IMR-90 (cell line): ENCODE results near the gene TAOK1. TPM values are rescaled to one million over a fixed set of nuclear protein-coding genes. Genes with fewer than 3 reads are reported as not detected.

Experiments
- ATAC-seq: fragments of 200-7000 bp; cut with Tn5 transposase; 2 replicates; pipeline ENCODE4 v1.9.1; 2020; ENCODE audit warnings: low read depth, mild to moderate bottlenecking, moderate library complexity
- BruUV-seq: library from RNA; stranded (reverse); fragments of 400-500 nt; replicated peaks from 2 replicates; lab custom pipeline; 2021; lab: Mats Ljungman, UMichigan
- CTCF ChIA-PET: fragments of 300-600 bp; formaldehyde crosslinking; extraction: SDS; loops from one replicate; lab custom pipeline; 2021; ENCODE audit warnings: antibody characterized with exemption; lab: Yijun Ruan, JAX
- POLR2A ChIA-PET: fragments of 300-600 bp; sonication (Branson Sonifier 250); formaldehyde crosslinking; loops from one replicate; lab custom pipeline; 2022; ENCODE audit warnings: antibody characterized with exemption; ENCODE audit not compliant: unreplicated experiment; lab: Charles Lee
- DNase-seq: peaks from one replicate; pipeline ENCODE4 v3.0.0; 2013
- H2AFZ ChIP-seq: replicated peaks from 2 replicates; pipeline ENCODE3; 2013; ENCODE audit warnings: low read length, mild to moderate bottlenecking; ENCODE audit not compliant: poor library complexity
- H2AK5ac ChIP-seq: 2 replicates; pipeline ENCODE4 v1.6.1; 2013; ENCODE audit warnings: low read depth, low read length, inconsistent platforms
- H2AK9ac ChIP-seq: replicated peaks from 2 replicates; pipeline ENCODE3; 2013; ENCODE audit warnings: mild to moderate bottlenecking, low read depth, low read length, moderate library complexity; ENCODE audit not compliant: poor library complexity
- H2BK120ac ChIP-seq: 2 replicates; pipeline ENCODE4 v1.6.1; 2013; ENCODE audit warnings: low read depth, low read length, inconsistent platforms
- H2BK15ac ChIP-seq: 3 replicates; pipeline ENCODE4 v1.6.1; 2013; ENCODE audit warnings: low read depth, low read length, inconsistent platforms
- H2BK20ac ChIP-seq: 2 replicates; pipeline ENCODE4 v1.6.1; 2013; ENCODE audit warnings: low read depth, mild to moderate bottlenecking, inconsistent platforms, low read length, moderate library complexity
- H2BK5ac ChIP-seq: 2 replicates; pipeline ENCODE4 v1.6.1; 2013; ENCODE audit warnings: mild to moderate bottlenecking, low read depth, low read length, inconsistent platforms; ENCODE audit not compliant: poor library complexity, severe bottlenecking
- H3K14ac ChIP-seq: replicated peaks from 2 replicates; pipeline ENCODE4 v1.6.1; 2013; ENCODE audit warnings: low read depth, low read length, inconsistent platforms
- H3K18ac ChIP-seq: 2 replicates; pipeline ENCODE4 v1.6.1; 2013; ENCODE audit warnings: low read depth, low read length, control low read depth
- H3K23ac ChIP-seq: 2 replicates; pipeline ENCODE4 v1.6.1; 2013; ENCODE audit warnings: low read depth, low read length, inconsistent platforms
- H3K27ac ChIP-seq: 2 replicates; pipeline ENCODE4 v1.5.1; 2013; ENCODE audit warnings: mild to moderate bottlenecking, control low read depth, low read length; ENCODE audit not compliant: insufficient read depth
- H3K27me3 ChIP-seq: 2 replicates; pipeline ENCODE4 v1.6.1; 2013; ENCODE audit warnings: low read length; ENCODE audit not compliant: control insufficient read depth, insufficient read depth
- H3K36me3 ChIP-seq: 2 replicates; pipeline ENCODE4 v1.6.1; 2013; ENCODE audit warnings: low read length, mixed read lengths; ENCODE audit not compliant: control insufficient read depth, insufficient read depth
- H3K4ac ChIP-seq: 2 replicates; pipeline ENCODE4 v1.6.1; 2013; ENCODE audit warnings: low read depth, low read length, inconsistent platforms
- H3K4me1 ChIP-seq: 2 replicates; pipeline ENCODE4 v1.6.1; 2013; ENCODE audit warnings: low read length, mixed read lengths; ENCODE audit not compliant: control insufficient read depth, insufficient read depth
- H3K4me2 ChIP-seq: 2 replicates; pipeline ENCODE4 v1.6.1; 2013; ENCODE audit warnings: low read depth, mild to moderate bottlenecking, control low read depth, low read length, moderate library complexity
- H3K4me3 ChIP-seq: 2 replicates; pipeline ENCODE4 v1.5.1; 2013; ENCODE audit warnings: low read depth, mild to moderate bottlenecking, control low read depth, low read length, moderate library complexity; ENCODE audit not compliant: insufficient read depth
- H3K56ac ChIP-seq: 2 replicates; pipeline ENCODE4 v1.6.1; 2013; ENCODE audit warnings: low read length, inconsistent platforms; ENCODE audit not compliant: insufficient read depth; ENCODE audit errors: extremely low read depth
- H3K79me1 ChIP-seq, 2 experiments: 2 replicates each; pipeline ENCODE4 v1.6.1; 2013; ENCODE audit warnings: low read length in 2 of 2, inconsistent platforms in 1 of 2, low read depth in 1 of 2
- H3K9ac ChIP-seq: 2 replicates; pipeline ENCODE4 v1.6.1; 2013; ENCODE audit warnings: low read depth, low read length, control low read depth
- H3K9me1 ChIP-seq: 2 replicates; pipeline ENCODE4 v1.6.1; 2013; ENCODE audit warnings: low read length, inconsistent platforms; ENCODE audit not compliant: insufficient read depth
- H3K9me3 ChIP-seq: 2 replicates; pipeline ENCODE4 v1.6.1; 2013; ENCODE audit warnings: low read length; ENCODE audit not compliant: control insufficient read depth, insufficient read depth
- H4K20me1 ChIP-seq: 2 replicates; pipeline ENCODE4 v1.6.1; 2013; ENCODE audit warnings: low read length, inconsistent platforms; ENCODE audit not compliant: insufficient read depth
- H4K5ac ChIP-seq: 2 replicates; pipeline ENCODE4 v1.6.1; 2013; ENCODE audit warnings: mild to moderate bottlenecking, low read depth, low read length, control low read depth
- H4K8ac ChIP-seq, 2 experiments: 2 replicates each; pipeline ENCODE4 v1.6.1; 2013; ENCODE audit warnings: low read depth in 2 of 2, low read length in 2 of 2, control low read depth in 1 of 2, inconsistent platforms in 1 of 2
- H4K91ac ChIP-seq: 2 replicates; pipeline ENCODE4 v1.6.1; 2013; ENCODE audit warnings: low read depth, low read length, inconsistent platforms; ENCODE audit not compliant: insufficient read depth
- BHLHE40 ChIP-seq: fragments of 150-350 bp; IDR thresholded peaks from 2 replicates; pipeline ENCODE4 v1.6.1; 2016; ENCODE audit warnings: mild to moderate bottlenecking, low read depth, low read length
- CEBPB ChIP-seq: IDR thresholded peaks from 2 replicates; pipeline ENCODE4 v1.6.1; 2012; ENCODE audit warnings: low read depth, low read length, improper control_type of control experiment
- CHD1 ChIP-seq: IDR thresholded peaks from 2 replicates; pipeline ENCODE4 v1.6.1; 2012; ENCODE audit warnings: low read depth, low read length, improper control_type of control experiment
- MAFK ChIP-seq: IDR thresholded peaks from 2 replicates; pipeline ENCODE4 v1.6.1; 2012; ENCODE audit warnings: low read depth, low read length, improper control_type of control experiment
- MAZ ChIP-seq: IDR thresholded peaks from 2 replicates; pipeline ENCODE4 v1.6.1; 2012; ENCODE audit warnings: low read depth, mild to moderate bottlenecking, low read length, improper control_type of control experiment, moderate library complexity, borderline replicate concordance
- NFE2L2 ChIP-seq: fragments of 150-350 bp; IDR thresholded peaks from 2 replicates; pipeline ENCODE4 v1.6.1; 2016; ENCODE audit warnings: low read depth, mild to moderate bottlenecking, low read length
- POLR2A ChIP-seq: IDR thresholded peaks from 2 replicates; pipeline ENCODE4 v1.6.1; 2012; ENCODE audit warnings: mild to moderate bottlenecking, low read depth, low read length
- RCOR1 ChIP-seq: IDR thresholded peaks from 2 replicates; pipeline ENCODE4 v1.6.1; 2012; ENCODE audit warnings: mild to moderate bottlenecking, low read length, improper control_type of control experiment; ENCODE audit not compliant: insufficient replicate concordance
- RFX5 ChIP-seq: IDR thresholded peaks from 2 replicates; pipeline ENCODE4 v1.8.0; 2012; ENCODE audit warnings: low read depth, mild to moderate bottlenecking, low read length, moderate library complexity
- WGBS, 2 experiments: methylation state at CpG; one replicate each; pipeline versions ENCODE4 v1.1.5 to v1.1.7; 2013; ENCODE audit warnings: missing lambda C conversion rate in 2 of 2; ENCODE audit not compliant: insufficient read length in 1 of 2; ENCODE audit errors: extremely low coverage in 2 of 2; 5-methylcytosine and 5-hydroxymethylcytosine counted together
- dilution Hi-C: fragments of 300-500 bp; cut with HindIII; formaldehyde crosslinking; loops from one replicate; pipeline ENCODE4 v1.14.3; 2018; ENCODE audit warnings: low sequenced_read_pairs; ENCODE audit not compliant: unreplicated experiment
- in situ Hi-C: fragments of 300-500 bp; cut with MboI; formaldehyde crosslinking; loops from 3 replicates; pipeline ENCODE4 v1.14.3; 2019; ENCODE audit warnings: low sequenced_read_pairs, inconsistent platforms, mixed read lengths
- intact Hi-C: fragments of 100-400 bp; cut with micrococcal nuclease; formaldehyde crosslinking; loops from 2 replicates; pipeline ENCODE4 v1.10.0; 2022
- polyA plus RNA-seq, 3 experiments: library from polyadenylated mRNA; depleted of rRNA; stranded (reverse); fragments of >200 nt; gene quantifications; 2 replicates each; pipeline ENCODE4 v1.2.3, GENCODE V29; 2012; ENCODE audit warnings: low replicate concordance in 1 of 3
- total RNA-seq: library from RNA; depleted of rRNA; stranded (reverse); fragments of >200 nt; gene quantifications from 2 replicates; pipeline ENCODE4 v1.2.3, GENCODE V29; 2012
- TF ChIP-seq, protein P1 (sequence below): fragments of 150-350 bp; IDR thresholded peaks from 2 replicates; pipeline ENCODE4 v1.6.1; 2016; ENCODE audit warnings: low read depth, mild to moderate bottlenecking, low read length, moderate library complexity, borderline replicate concordance
- TF ChIP-seq, protein P2 (sequence below): fragments of 150-350 bp; IDR thresholded peaks from 2 replicates; pipeline ENCODE4 v1.6.1; 2017; ENCODE audit warnings: mild to moderate bottlenecking, antibody characterized with exemption, low read length, low read depth

The TAOK1 gene
- total and polyA plus RNA-seq, 2 of the 4 experiments (the other 2 are of a cell fraction) = 9.8 to 91.8 TPM

DNA sequence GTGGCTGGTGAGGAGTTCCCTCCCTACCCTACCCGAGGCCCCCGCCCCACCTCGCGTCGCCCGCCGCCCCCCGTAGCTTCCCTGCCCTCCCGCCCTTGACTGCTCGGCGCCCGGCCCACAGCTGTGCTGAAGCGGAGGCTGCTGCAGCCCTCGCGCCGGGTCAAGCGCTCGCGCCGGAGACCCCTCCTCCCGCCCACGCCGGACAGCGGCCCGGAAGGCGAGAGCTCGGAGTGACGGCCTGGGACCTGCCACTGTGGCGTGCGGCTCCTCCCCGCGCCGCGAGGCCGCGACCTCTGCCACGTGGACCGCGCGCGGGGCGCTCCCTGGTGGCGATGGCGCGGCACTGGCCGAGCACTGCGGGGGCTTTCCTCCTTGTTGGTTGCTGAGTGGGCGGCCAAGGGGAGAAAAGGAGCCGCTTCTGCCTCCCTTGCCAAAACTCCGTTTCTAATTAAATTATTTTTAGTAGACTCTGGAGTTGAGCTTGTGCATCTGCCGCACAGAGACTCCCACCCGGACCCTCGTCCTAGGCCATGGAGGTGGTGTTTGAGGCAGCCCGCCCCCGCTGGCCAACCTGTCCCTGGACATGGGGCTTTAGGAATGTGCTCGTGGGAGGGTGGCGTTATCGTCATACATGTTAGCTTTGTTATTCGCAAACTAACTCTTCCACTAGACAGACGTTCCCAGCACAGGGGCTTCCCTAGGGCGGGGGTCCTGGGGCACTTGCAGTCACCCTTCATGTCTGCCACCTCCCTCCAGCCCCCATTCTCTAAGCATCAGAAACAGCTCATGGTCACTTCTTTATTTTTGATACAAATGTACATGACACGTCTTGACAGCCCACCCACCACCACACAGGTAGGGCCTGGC is 182.8 kb downstream of the TAOK1 start (continued):
- no peak for TF ChIP-seq POLR2A

DNA sequence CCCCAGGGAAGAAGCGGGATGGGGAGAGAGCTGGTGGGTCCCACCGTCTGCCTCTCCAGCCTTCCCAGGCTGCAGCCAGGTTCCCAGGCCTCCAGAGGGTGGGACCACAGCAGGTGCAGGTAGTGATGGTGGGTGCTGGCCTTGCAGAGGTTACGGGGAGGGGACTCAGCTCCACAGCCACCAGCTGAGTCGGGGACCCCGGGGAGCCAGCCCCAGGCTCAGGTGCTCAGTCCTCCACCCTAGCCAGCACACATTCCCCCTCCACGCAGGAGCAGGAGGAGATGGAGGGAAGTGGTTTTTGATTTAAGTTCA is 183.4 kb downstream of the TAOK1 start:
- TF ChIP-seq NFE2L2 = no peak
- TF ChIP-seq, protein P1, sequence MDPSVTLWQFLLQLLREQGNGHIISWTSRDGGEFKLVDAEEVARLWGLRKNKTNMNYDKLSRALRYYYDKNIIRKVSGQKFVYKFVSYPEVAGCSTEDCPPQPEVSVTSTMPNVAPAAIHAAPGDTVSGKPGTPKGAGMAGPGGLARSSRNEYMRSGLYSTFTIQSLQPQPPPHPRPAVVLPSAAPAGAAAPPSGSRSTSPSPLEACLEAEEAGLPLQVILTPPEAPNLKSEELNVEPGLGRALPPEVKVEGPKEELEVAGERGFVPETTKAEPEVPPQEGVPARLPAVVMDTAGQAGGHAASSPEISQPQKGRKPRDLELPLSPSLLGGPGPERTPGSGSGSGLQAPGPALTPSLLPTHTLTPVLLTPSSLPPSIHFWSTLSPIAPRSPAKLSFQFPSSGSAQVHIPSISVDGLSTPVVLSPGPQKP = no peak
- no peak for TF ChIP-seq BHLHE40
- TF ChIP-seq MAZ = no peak
- TF ChIP-seq RFX5 = no peak
- no peak for TF ChIP-seq CEBPB
- no peak for TF ChIP-seq POLR2A
- no peak for TF ChIP-seq CHD1
- TF ChIP-seq MAFK = no peak
- TF ChIP-seq, protein P2, sequence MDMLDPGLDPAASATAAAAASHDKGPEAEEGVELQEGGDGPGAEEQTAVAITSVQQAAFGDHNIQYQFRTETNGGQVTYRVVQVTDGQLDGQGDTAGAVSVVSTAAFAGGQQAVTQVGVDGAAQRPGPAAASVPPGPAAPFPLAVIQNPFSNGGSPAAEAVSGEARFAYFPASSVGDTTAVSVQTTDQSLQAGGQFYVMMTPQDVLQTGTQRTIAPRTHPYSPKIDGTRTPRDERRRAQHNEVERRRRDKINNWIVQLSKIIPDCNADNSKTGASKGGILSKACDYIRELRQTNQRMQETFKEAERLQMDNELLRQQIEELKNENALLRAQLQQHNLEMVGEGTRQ = no peak
- no peak for TF ChIP-seq RCOR1
- Histone ChIP-seq H3K4me2 (no peak overlapping the region), H4K91ac (no peak overlapping the region), H3K9me1 (no peaks in the 10 kb centered on the region; the same call in 1 of the 2 replicates), H3K4ac (no peak overlapping the region), H2BK5ac (no peak overlapping the region), H3K36me3 (peaks cover 57% of the 10 kb centered on the region), H2BK120ac (no peak overlapping the region), H2BK15ac (no peak overlapping the region), H3K27me3 (no peaks in the 10 kb centered on the region), H3K9ac (no peak overlapping the region), H3K23ac (no peak overlapping the region), H2AK9ac (no peak overlapping the region), H3K79me1 (peaks cover 3 to 36% of the 10 kb centered on the region in 2 experiments), H4K5ac (no peak overlapping the region), H4K20me1 (no peaks in the 10 kb centered on the region), H3K4me1 (peaks cover 11% of the 10 kb centered on the region), H2BK20ac (no peak overlapping the region), H3K18ac (no peak overlapping the region), H3K9me3 (no peaks in the 10 kb centered on the region), H3K56ac (no peak overlapping the region), H3K27ac (no peak overlapping the region), H3K4me3 (no peak overlapping the region), H4K8ac (no peak overlapping the region), H2AK5ac (no peak overlapping the region; the same call in 1 of the 2 replicates), H2AFZ (no peak overlapping the region), H3K14ac (no peak overlapping the region)
- dilution Hi-C loops (no loop called here), in situ Hi-C loops (no loop called here), intact Hi-C loops (no loop called here)
- ChIA-PET CTCF (interaction anchor here (1.3 to 2.4 kb wide), 3 partner anchors 15 to 204 kb away, joined by 3 to 13 read pairs (median 7); no protein-coding TSS in a partner anchor), POLR2A (no interaction called here)
- WGBS, 2 experiments = 80% methylated on average over 1 of the region's 6 CpGs; no CpG with 5 or more reads in 1 of the 2 experiments
- BruUV-seq = TSS peak; percentile 40
- no peak for ATAC-seq
- DNase-seq = no peak
